ENCODE results near the gene NLN.

The NLN gene

DNA sequence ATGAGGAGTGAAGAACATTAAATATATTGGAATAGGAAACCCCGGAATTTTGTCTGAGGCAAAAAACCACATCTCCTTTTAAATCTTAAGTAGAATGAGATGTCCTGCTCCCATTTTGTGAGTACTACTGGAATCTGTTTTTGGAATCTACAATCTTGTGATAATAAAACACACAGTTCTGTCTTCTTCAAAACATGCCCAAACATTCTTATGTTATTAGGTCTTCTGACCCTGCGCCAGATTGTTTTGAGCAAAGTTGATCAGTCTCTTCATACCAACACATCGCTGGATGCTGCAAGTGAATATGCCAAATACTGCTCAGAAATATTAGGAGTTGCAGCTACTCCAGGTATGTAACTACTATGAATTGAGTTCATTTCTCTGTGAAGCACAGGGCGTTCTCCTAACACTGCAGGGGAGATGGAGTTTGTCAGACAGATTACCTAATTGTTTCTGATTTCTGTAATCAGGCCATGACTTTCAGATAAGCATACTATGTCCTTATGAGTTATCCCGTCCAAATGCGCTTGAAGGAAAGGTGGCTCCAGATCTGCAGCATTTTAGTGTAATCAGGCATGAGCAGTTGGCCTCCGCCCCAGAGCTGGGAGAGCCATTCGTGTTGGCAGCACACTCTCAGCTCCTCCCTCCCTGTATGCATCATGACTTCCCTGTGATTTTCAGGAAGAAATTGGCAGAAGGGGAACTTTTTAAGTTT lies 88.0 kb downstream of the NLN start:
- peak; percentile 43 for DNase-seq (ENCODE audit: low read depth)

GRCh38 chr5:65811004-65811403 lies 89.0 kb downstream of the NLN start:
- no peak for DNase-seq (ENCODE audit: low read depth)

GRCh38 chr5:65811885-65812284 lies 89.9 kb downstream of the NLN start:
- no peak for DNase-seq (ENCODE audit: low read depth)

GRCh38 chr5:65812648-65813047 lies 90.6 kb downstream of the NLN start:
- DNase-seq (ENCODE audit: low read depth): no peak

GRCh38 chr5:65813174-65813573 lies 91.2 kb downstream of the NLN start:
- no peak for DNase-seq (ENCODE audit: low read depth)

GRCh38 chr5:65815161-65815560 lies 93.2 kb downstream of the NLN start:
- DNase-seq (ENCODE audit: low read depth): no peak

GRCh38 chr5:65816729-65817128 lies 94.7 kb downstream of the NLN start:
- no peak for DNase-seq (ENCODE audit: low read depth)

GRCh38 chr5:65817931-65818330 lies 95.9 kb downstream of the NLN start:
- no peak for DNase-seq (ENCODE audit: low read depth)

- DNase-seq (ENCODE audit: low read depth): no peak
These were observed 96.6 kb downstream of the NLN start for GRCh38 chr5:65818592-65818991.

- no peak for DNase-seq (ENCODE audit: low read depth)
These were observed 97.4 kb downstream of the NLN start for GRCh38 chr5:65819215-65819904.

DNA sequence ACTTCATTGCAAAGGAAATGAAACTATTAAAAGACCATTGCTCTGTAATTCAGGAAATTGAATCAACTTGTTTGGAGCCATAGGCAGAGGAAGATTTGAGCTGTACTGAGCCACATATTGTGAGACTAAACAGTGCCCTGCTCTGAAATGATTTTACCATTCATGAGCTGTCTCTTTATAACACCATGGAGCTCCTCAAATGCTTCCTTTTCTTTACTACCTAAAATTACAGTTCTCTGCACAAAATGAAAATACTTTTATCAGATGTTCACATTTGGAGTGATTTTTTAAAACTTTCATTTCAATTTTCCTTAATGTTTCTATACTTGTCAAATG lies 97.9 kb downstream of the NLN start:
- no peak for DNase-seq (ENCODE audit: low read depth)

DNA sequence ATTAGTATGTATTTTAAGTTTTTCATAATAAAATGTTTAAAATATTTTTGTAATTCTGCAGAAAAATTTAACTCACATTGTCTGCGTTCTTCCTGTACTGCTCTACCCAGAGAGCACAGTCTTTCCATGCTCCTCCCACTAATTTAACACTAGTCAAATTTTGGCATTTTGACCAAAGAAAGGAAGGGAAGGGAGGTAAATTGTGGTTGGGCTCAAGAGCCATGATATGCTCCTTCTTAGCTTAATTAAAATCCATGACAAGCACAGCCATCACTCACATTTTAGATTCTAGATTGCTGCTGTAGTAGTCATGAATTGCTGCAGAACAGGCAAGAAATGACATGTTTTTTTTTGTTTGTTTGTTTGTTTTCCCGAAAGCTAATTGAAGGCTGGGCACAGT lies 98.4 kb downstream of the NLN start:
- DNase-seq (ENCODE audit: low read depth): no peak

- DNase-seq (ENCODE audit: low read depth): no peak
These were observed 100.0 kb downstream of the NLN start for GRCh38 chr5:65821966-65822365.

- DNase-seq (ENCODE audit: low read depth): no peak
These were observed 100.7 kb downstream of the NLN start for GRCh38 chr5:65822710-65823109.

DNA sequence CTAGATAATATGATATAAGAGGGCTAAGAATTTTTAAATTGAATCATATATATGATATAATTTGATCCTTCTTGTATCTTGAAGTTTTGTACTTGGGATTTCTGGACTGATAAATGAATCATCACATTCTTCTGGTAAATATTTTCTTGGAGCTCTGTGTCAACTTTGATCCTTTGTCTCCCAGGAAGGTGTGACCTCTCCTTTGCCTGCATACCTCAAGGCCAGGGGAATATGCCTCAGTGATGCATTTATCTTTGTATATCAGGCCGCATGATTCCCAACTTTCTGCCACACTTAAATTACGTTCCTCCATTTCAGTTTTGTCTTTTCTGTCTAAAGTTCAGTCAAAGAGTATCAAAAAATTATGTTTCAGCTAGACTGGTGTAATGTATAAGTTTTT lies 101.2 kb downstream of the NLN start:
- no peak for DNase-seq (ENCODE audit: low read depth)

- DNase-seq (ENCODE audit: low read depth): no peak
These were observed 101.9 kb downstream of the NLN start for GRCh38 chr5:65823845-65824445.

DNA sequence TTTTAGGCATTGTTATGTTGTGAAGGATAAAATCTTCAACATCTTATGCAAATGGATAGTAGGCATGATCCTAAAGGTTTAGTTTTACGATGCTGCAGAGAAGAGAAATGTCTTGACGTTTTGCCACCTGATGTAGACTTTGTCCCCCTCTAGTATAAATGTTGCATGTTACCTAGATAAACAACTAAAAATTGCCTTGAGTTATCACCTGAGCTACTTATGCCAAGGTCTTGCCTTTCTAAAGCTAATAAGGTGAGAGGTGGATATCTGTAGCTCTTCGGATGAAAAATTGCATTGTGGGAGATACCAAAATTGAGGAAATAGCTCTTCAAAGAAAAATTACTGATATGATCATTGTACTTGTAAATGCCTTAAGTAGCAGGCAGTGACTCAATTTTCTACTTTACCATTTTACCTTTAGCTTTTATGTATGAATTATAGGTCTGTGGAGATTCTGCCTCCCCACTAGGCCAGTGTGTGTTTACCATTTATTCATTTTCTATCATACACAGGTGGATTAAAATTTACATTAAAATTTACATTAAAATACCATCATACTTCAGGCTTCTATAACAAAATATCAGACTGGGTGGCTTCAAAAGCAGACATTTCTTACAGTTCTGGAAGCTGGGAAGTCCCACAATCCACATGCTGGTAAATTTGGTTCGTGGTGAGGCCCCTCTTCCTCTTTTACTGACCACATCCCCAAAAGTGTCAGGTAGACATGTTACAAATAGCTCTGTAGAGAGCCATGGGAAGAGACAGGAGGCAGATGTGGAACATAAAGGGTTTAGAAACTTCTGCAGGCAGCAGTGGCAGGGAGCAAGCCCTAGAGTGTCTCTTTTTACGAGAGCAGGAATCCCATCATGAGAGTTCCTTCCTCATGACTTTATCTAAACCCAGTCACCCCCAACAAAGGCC lies 103.7 kb downstream of the NLN start:
- no peak for DNase-seq (ENCODE audit: low read depth)

- peak; percentile 73 for DNase-seq (ENCODE audit: low read depth)
These were observed 106.3 kb downstream of the NLN start for GRCh38 chr5:65828022-65828896.

DNA sequence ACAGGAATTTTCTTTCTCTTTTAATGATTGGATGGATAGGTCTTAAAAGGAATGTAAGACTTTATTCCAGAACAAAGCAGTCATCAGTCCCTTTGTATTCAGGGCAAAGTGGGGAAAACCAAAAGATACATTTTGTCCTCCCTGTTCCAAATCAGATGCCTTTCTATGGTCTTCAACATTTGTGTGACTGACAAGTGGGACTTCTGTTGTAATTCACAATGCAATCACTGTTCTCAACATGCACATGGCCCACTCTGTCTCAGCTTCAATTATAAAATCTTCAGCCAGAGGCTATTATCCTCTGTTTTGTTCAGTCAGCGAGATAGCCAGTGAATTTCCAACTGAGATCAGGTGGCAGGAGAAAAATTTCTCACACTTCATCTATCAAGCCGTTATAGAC lies 108.9 kb downstream of the NLN start:
- DNase-seq (ENCODE audit: low read depth): no peak

GRCh38 chr5:65831276-65831675 lies 109.3 kb downstream of the NLN start:
- no peak for DNase-seq (ENCODE audit: low read depth)

DNA sequence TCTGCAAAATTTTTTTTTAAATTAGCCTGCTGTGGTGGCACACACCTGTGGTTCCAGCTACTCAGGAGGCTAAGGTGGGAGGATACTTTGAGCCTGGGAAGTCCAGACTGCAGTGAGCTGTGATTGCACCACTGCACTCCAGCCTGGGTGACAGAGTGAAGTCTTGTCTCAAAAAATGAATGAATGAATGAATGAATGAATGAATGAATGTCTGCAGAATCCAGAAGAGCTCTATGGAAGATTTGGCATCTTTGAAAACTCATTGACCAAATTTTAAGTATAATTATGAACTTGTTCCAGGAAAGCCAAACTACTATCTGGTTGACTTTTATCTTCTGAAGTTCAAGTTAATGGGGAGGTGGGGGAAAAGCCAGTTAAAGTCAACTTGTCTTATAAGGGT lies 110.1 kb downstream of the NLN start:
- no peak for DNase-seq (ENCODE audit: low read depth)
